Esophagus mucosa (tissue), 1 donor: ENCODE results near the gene TTC23L. TPM values are rescaled to one million over a fixed set of nuclear protein-coding genes. Genes with fewer than 3 reads are reported as not detected.
"Not testable (repeated sequence)": the region's sequence is repeated elsewhere in the genome, so short reads cannot be mapped to it uniquely, and the experiment has no call there.

ENCODE experiments used
- ATAC-seq: fragments of 200-7000 bp; cut with Tn5 transposase; one replicate; pipeline ENCODE4 v1.9.1; 2020
- total RNA-seq: library from RNA; stranded (reverse); gene quantifications from one replicate; pipeline ENCODE4 v1.2.4, GENCODE V29; 2023
- donor health status: DM: yes; HTN: yes; CAD: no.

The TTC23L gene
- not detected for total RNA-seq

- ATAC-seq = peak; percentile 94
Measured at GRCh38 chr5:34838785-34839714, at the start of gene TTC23L. Gene TTC23L, plus strand, starts transcription at chr5:34839164. Its CDS starts 1,508 bp downstream, at chr5:34840672.

GRCh38 chr5:34789639-34790038 is 49.3 kb upstream of the TTC23L start:
- no peak for ATAC-seq

- no peak for ATAC-seq
Measured at GRCh38 chr5:34790069-34790468, 48.9 kb upstream of the TTC23L start.

- ATAC-seq = no peak
Measured at GRCh38 chr5:34791761-34792244, 47.2 kb upstream of the TTC23L start.

GRCh38 chr5:34802834-34803563 is 36.0 kb upstream of the TTC23L start:
- ATAC-seq = no peak

DNA sequence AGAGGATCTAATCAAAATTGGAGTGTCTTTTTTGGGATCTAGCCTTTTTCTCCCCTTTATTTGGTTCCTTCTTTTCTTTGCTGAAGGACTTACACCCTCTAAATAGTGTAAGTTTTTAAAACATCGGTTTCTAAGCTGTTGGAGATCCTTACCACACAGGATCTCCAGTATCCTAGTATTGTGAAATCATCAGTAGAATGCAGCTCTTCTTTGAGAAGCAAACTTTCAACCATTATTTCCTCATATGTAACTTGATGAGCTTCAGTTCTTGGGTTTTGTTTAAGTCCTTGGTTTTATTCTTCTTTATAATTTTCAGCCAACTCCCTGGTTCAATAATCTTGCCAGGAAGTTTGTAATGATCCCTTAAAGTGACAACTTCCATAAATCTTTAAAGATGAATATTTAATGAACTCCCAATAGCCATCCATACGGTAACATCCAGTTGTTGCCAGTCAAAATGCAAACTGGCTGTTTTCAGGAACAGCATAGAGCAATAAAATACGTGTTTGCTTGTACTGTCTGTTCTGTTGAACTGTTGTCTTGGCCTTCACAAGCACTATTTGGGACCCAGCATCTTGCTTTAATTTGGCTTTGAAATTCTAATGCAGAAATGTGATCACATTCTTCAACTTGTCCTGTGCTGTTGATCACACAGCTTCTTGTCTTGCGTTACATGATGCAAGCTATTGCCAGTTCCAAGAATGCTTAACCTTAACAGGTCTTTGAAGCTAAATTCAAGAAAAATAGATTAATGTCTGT is 34.8 kb upstream of the TTC23L start:
- ATAC-seq = no peak

DNA sequence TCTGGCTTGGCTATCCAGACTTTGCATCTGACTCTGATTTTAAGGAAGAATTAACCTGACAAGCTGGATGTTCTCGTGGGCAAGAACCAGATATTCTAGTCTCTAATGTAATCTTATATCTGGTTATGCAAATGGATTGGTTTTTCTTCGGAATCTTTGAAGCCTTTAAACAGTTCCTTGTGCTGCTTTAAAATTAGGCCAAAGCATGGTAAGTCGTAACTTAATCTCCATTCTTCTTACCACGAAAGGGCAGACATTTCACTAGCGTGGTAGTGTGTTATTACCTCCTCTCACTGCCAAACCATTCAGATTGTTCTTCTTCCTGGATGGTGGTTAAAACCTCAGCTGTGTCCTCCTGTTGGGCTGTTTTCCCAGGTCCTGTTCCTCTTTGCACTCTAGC is 34.1 kb upstream of the TTC23L start:
- peak; percentile 66 for ATAC-seq

GRCh38 chr5:34806532-34806931 is 32.4 kb upstream of the TTC23L start:
- ATAC-seq = no peak

- no peak for ATAC-seq
Measured at GRCh38 chr5:34811706-34812105, 27.3 kb upstream of the TTC23L start.

GRCh38 chr5:34813509-34813908 is 25.5 kb upstream of the TTC23L start:
- ATAC-seq = no peak

DNA sequence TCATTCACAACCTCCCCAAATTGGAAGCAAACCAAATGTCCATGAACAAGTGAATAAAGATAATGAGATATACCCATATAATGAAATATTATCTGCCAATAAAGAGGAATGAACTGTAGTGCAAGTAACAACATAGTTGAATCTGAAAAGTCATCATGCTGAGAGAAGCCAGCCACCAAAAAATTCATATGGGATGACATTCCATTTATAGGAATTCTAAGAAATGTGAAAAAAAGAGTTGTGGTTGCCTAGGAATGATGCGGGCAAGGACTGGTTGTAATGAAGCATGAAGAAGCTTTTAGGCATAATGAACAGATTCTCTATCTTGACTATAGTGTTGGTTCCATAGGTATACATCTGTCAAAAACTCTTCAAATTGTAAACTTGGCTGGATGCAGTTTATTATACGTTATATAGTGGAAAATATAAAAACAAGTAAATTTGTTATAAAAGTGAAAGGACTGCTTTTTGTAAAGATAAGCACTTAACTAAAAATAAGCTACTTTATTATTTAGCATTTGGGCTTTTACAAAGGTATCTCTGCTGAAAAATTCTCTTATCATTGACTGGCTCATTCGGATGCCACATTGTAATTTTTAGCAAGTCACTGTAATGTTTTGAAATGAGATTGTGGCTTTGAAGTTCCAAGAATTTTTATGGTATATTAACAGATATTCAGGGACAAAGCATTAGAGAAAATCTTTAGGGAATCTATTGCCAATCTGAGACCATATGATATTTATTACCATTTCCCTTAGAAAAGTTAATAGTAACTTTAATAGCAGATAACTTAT is 21.2 kb upstream of the TTC23L start:
- no peak for ATAC-seq

- no peak for ATAC-seq
Measured at GRCh38 chr5:34818717-34819116, 20.2 kb upstream of the TTC23L start.

- ATAC-seq = no peak
Measured at GRCh38 chr5:34820593-34820992, 18.4 kb upstream of the TTC23L start.

DNA sequence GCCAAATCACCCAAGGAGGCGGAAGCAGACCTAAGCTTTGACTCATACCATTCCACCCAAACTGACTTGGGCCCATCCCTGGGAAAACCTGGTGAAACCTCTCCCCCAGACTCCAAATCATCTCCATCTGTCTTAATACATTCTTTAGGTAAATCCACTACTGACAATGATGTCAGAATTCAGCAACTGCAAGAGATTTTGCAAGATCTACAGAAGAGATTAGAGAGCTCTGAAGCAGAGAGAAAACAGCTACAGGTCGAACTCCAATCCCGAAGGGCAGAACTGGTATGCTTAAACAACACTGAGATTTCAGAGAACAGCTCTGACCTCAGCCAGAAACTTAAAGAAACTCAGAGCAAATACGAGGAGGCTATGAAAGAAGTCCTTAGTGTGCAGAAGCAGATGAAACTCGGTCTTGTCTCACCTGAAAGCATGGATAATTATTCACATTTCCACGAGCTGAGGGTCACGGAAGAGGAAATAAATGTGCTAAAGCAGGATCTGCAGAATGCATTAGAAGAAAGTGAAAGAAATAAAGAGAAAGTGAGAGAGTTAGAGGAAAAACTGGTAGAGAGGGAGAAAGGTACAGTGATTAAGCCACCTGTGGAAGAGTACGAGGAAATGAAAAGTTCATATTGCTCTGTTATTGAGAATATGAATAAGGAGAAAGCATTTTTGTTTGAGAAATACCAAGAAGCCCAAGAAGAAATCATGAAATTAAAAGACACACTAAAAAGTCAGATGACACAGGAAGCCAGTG is 15.8 kb upstream of the TTC23L start:
- no peak for ATAC-seq

DNA sequence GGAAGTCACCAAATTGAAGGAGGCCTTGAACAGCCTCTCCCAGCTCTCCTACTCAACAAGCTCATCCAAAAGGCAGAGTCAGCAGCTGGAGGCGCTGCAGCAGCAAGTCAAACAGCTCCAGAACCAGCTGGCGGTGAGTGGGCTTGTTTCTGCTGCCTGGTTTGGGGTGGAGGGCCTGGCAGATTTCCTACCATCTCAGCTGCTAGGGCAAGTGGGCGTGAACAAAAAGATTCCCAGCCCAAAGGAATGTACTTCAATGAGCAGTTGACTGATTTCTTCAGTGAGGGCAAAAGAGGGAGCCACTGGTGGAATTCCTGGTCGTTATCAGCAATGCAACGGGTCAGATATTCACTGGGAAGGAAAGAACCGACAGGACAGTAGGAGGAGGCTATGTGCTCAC is 12.6 kb upstream of the TTC23L start:
- no peak for ATAC-seq

DNA sequence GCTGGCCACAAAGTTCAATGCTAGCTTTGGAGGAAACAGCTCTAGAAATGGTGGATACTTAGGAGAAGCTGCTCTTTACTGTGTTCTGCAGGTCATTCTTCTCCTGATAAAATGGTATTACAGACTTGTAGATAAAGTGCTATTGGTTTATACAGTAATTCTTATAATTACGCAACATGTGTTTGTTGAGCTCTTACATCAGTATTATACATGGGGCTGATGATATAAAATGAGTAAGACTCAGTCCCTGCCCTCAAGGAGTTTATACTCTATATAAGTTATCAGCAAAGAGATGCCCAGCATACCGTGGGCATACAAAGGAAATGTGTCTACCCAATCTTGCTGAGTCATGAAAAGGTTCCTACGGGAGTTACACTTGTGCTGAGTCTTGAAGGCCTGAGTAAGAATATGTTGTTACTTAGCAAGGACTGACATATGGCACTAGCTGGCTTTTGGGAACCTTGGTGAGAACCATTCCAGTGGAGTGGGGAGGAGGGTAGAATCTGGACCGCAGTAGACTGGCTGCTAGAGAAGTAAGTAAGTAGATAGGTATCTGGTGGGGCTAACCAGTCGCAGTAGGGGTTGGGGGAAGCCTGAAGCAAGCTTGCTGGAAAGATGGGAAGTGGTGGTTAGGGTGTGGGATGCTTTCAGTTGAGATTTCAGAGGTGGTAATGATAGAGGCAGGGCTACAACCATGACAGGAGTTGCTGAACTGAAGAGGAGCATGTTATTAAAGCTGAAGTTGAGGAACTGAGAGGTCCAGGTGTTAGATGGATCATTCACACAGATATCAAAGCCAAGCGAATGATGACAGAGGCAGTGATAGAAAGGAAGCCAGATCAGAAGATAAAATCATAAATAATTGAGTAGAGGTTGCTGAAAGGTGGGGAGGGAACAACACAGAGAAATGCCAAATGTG is 11.1 kb upstream of the TTC23L start:
- no peak for ATAC-seq

- ATAC-seq = not testable (repeated sequence)
Measured at GRCh38 chr5:34830827-34831226, 8.1 kb upstream of the TTC23L start.

- ATAC-seq = no peak
Measured at GRCh38 chr5:34831303-34831702, 7.7 kb upstream of the TTC23L start.

DNA sequence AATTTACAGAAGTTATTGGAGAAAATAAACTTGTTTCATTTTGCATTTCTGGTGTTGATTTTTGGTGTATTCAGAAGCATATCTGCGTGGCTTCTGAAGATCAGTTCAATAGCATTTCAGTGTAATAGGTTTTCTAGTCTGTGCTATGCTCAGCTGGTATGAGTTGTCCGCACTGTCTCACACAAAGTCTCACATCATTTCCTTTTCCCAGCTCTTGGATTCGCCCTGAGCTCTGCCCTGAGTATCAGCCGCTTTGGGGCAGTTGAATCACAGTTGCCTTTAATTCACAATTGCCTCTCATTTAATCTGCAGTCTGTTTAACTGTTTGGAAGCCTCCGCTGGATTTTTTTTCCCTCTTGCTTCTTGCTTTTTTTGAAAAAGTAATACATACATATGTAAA is 6.4 kb upstream of the TTC23L start:
- ATAC-seq = no peak

DNA sequence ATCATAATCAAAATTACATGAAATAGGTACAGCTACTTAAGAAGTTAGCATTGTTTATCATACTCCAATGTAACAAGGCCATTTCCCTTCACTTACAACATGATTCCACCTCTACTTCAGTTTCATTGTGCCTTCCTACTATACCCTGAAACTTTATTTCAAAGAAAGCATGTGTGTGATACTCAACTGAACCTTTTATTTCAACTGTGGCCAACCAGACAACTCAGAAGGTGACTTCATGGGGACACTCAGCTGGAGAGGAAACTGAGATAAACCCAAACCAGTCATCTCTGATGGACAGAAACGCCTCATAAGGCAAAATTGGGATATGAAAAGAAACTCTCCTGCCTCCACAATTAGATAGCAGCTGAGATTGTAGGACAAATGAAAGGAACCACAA is 5.9 kb upstream of the TTC23L start:
- no peak for ATAC-seq
